ENCODE data around the gene GPATCH1.

The GPATCH1 gene

GRCh38 chr19:33177417-33177979 lies 96.5 kb downstream of the GPATCH1 start (continued):
- TF ChIP-seq, protein P1, sequence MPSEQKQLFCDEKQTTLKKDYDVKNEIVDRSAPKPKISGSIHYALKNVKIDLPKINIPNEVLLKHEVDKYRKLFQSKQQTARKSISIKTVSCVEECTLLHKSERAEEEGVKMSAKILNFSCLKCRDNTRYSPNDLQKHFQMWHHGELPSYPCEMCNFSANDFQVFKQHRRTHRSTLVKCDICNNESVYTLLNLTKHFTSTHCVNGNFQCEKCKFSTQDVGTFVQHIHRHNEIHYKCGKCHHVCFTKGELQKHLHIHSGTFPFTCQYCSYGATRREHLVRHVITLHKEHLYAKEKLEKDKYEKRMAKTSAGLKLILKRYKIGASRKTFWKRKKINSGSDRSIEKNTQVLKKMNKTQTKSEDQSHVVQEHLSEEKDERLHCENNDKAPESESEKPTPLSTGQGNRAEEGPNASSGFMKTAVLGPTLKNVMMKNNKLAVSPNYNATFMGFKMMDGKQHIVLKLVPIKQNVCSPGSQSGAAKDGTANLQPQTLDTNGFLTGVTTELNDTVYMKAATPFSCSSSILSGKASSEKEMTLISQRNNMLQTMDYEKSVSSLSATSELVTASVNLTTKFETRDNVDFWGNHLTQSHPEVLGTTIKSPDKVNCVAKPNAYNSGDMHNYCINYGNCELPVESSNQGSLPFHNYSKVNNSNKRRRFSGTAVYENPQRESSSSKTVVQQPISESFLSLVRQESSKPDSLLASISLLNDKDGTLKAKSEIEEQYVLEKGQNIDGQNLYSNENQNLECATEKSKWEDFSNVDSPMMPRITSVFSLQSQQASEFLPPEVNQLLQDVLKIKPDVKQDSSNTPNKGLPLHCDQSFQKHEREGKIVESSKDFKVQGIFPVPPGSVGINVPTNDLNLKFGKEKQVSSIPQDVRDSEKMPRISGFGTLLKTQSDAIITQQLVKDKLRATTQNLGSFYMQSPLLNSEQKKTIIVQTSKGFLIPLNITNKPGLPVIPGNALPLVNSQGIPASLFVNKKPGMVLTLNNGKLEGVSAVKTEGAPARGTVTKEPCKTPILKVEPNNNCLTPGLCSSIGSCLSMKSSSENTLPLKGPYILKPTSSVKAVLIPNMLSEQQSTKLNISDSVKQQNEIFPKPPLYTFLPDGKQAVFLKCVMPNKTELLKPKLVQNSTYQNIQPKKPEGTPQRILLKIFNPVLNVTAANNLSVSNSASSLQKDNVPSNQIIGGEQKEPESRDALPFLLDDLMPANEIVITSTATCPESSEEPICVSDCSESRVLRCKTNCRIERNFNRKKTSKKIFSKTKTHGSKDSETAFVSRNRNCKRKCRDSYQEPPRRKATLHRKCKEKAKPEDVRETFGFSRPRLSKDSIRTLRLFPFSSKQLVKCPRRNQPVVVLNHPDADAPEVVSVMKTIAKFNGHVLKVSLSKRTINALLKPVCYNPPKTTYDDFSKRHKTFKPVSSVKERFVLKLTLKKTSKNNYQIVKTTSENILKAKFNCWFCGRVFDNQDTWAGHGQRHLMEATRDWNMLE (tag by site-specific recombination; conservative IDR thresholded peaks at IDR 0.05; ENCODE audit: low read depth), result no peak
- TF ChIP-seq ZNF366 (tag by site-specific recombination; conservative IDR thresholded peaks at IDR 0.05) (peak; percentile 81; the same call in 1 of the 2 replicates), ZNF768 (tag by site-specific recombination; IDR thresholded peaks at IDR 0.05) (peak; percentile 58; the same call in 1 of the 2 replicates), ZNF624 (tag by site-specific recombination; IDR thresholded peaks at IDR 0.05) (no peak), ZNF830 (tag by site-specific recombination; IDR thresholded peaks at IDR 0.05; ENCODE audit: low read depth) (no peak), ZNF266 (tag by site-specific recombination; IDR thresholded peaks at IDR 0.05; ENCODE audit: low read depth) (peak; percentile 42; the same call in 1 of the 2 replicates), ZNF426 (tag by site-specific recombination; IDR thresholded peaks at IDR 0.05) (no peak), ZNF133 (tag by site-specific recombination; IDR thresholded peaks at IDR 0.05) (peak; percentile 48; the same call in 1 of the 2 replicates), GLIS2 (tag by site-specific recombination; IDR thresholded peaks at IDR 0.05) (peak; percentile 94), ZBTB21 (tag by site-specific recombination; IDR thresholded peaks at IDR 0.05) (no peak), ZNF24 (tag by site-specific recombination; IDR thresholded peaks at IDR 0.05) (no peak; the same call in 1 of the 2 replicates), ZNF707 (tag by site-specific recombination; IDR thresholded peaks at IDR 0.05) (no peak), ZNF837 (tag by site-specific recombination; IDR thresholded peaks at IDR 0.05) (peak; percentile 84; the same call in 1 of the 2 replicates), ZNF76 (tag by site-specific recombination; IDR thresholded peaks at IDR 0.05; ENCODE audit: borderline replicate concordance, low read depth) (peak; percentile 65), MYNN (tag by site-specific recombination; IDR thresholded peaks at IDR 0.05; ENCODE audit: borderline replicate concordance) (0 out of 2 replicates have a peak, but pooled peaks have one; percentile 75), GFI1B (tag by site-specific recombination; IDR thresholded peaks at IDR 0.05) (no peak), ZNF560 (tag by site-specific recombination; IDR thresholded peaks at IDR 0.05; ENCODE audit: borderline replicate concordance) (no peak), ZNF26 (tag by site-specific recombination; IDR thresholded peaks at IDR 0.05) (no peak), ZNF747 (tag by site-specific recombination; IDR thresholded peaks at IDR 0.05) (no peak), ZNF239 (tag by site-specific recombination; IDR thresholded peaks at IDR 0.05) (no peak), ZNF660 (tag by site-specific recombination; IDR thresholded peaks at IDR 0.05) (peak; percentile 5), ZNF146 (tag by site-specific recombination; IDR thresholded peaks at IDR 0.05) (0 out of 2 replicates have a peak, but pooled peaks have one; percentile 39), ZNF157 (tag by site-specific recombination; IDR thresholded peaks at IDR 0.05) (no peak), ZNF311 (tag by site-specific recombination; IDR thresholded peaks at IDR 0.05; ENCODE audit: borderline replicate concordance) (no peak)
- TF ChIP-seq, protein P2, sequence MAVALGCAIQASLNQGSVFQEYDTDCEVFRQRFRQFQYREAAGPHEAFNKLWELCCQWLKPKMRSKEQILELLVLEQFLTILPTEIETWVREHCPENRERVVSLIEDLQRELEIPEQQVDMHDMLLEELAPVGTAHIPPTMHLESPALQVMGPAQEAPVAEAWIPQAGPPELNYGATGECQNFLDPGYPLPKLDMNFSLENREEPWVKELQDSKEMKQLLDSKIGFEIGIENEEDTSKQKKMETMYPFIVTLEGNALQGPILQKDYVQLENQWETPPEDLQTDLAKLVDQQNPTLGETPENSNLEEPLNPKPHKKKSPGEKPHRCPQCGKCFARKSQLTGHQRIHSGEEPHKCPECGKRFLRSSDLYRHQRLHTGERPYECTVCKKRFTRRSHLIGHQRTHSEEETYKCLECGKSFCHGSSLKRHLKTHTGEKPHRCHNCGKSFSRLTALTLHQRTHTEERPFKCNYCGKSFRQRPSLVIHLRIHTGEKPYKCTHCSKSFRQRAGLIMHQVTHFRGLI (tag by site-specific recombination; IDR thresholded peaks at IDR 0.05), result peak; percentile 13
- TF ChIP-seq, protein P3, sequence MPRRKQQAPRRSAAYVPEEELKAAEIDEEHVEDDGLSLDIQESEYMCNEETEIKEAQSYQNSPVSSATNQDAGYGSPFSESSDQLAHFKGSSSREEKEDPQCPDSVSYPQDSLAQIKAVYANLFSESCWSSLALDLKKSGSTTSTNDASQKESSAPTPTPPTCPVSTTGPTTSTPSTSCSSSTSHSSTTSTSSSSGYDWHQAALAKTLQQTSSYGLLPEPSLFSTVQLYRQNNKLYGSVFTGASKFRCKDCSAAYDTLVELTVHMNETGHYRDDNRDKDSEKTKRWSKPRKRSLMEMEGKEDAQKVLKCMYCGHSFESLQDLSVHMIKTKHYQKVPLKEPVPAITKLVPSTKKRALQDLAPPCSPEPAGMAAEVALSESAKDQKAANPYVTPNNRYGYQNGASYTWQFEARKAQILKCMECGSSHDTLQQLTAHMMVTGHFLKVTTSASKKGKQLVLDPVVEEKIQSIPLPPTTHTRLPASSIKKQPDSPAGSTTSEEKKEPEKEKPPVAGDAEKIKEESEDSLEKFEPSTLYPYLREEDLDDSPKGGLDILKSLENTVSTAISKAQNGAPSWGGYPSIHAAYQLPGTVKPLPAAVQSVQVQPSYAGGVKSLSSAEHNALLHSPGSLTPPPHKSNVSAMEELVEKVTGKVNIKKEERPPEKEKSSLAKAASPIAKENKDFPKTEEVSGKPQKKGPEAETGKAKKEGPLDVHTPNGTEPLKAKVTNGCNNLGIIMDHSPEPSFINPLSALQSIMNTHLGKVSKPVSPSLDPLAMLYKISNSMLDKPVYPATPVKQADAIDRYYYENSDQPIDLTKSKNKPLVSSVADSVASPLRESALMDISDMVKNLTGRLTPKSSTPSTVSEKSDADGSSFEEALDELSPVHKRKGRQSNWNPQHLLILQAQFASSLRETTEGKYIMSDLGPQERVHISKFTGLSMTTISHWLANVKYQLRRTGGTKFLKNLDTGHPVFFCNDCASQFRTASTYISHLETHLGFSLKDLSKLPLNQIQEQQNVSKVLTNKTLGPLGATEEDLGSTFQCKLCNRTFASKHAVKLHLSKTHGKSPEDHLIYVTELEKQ (tag by site-specific recombination; IDR thresholded peaks at IDR 0.05; ENCODE audit: borderline replicate concordance), result peak; percentile 11; the same call in 1 of the 2 replicates
- TF ChIP-seq, protein P4, sequence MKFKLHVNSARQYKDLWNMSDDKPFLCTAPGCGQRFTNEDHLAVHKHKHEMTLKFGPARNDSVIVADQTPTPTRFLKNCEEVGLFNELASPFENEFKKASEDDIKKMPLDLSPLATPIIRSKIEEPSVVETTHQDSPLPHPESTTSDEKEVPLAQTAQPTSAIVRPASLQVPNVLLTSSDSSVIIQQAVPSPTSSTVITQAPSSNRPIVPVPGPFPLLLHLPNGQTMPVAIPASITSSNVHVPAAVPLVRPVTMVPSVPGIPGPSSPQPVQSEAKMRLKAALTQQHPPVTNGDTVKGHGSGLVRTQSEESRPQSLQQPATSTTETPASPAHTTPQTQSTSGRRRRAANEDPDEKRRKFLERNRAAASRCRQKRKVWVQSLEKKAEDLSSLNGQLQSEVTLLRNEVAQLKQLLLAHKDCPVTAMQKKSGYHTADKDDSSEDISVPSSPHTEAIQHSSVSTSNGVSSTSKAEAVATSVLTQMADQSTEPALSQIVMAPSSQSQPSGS (tag by site-specific recombination; IDR thresholded peaks at IDR 0.05; ENCODE audit: low read depth), result no peak
